HG03469 (cell line): ENCODE measurements around the gene ZDHHC16.
"Not testable (repeated sequence)": the region's sequence is repeated elsewhere in the genome, so short reads cannot be mapped to it uniquely, and the experiment has no call there.

ENCODE experiments used
- ATAC-seq: cut with Tn5 transposase; IDR thresholded peaks from one replicate; pipeline ENCODE4 v1.9.1; 2021; ENCODE audit warnings: mild to moderate bottlenecking, moderate library complexity, moderate number of reproducible peaks; ENCODE audit not compliant: unreplicated experiment

ZDHHC16 gene

DNA sequence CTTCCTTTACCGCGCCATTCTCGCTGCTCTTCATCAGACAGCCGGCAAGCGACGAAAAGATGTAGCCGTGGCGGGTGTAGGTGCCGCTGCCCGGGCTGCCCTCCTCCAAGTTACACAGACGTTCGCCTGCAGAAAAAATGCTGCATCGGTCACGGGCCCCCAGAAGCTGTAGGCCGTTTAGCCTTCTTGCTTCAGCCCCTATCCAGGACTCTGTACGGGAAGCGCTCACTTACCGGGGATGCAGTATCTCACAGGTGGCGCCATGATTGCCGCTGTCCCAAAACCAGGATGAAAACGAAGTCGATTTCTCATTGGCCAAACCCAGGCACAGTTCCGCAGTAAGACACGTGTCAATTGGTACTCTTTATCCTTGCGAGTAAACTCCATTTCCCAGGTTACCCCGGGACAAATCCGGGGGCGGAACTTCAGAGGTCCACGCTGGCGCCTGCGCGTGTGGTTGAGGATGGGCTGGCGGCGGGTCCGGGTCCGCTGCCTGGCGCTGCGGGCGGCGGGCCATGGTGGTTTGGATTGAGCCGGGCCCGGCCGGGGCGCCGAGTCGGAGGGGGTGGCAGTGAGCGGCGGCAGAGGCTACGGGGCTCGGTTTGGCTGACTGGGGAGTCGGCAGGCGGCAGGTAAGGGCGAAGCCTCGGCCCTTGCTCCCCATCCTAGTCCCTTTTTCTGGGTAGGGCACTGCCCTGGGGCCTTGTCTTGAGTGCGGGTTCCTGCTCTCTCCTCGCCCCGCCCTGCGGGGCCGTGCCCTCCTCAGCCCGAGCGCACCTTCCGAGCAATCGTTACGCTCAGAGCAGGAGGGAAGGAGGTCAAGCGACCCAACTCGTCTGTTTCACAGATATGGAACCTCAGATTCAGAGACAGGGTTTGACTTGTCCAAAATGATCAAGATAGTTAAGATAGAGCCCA lies at the start of gene ZDHHC16, which contains the start of gene EXOSC1:
Gene ZDHHC16, plus strand, starts transcription at position 454 of the 918 bp plus-strand sequence. CDS start 5,501 bp downstream, outside the sequence.
Gene EXOSC1, minus strand, starts transcription at position 285 of the 918 bp plus-strand sequence. Its CDS starts 21 bp downstream, at position 264.
- peak; percentile 90 for ATAC-seq

DNA sequence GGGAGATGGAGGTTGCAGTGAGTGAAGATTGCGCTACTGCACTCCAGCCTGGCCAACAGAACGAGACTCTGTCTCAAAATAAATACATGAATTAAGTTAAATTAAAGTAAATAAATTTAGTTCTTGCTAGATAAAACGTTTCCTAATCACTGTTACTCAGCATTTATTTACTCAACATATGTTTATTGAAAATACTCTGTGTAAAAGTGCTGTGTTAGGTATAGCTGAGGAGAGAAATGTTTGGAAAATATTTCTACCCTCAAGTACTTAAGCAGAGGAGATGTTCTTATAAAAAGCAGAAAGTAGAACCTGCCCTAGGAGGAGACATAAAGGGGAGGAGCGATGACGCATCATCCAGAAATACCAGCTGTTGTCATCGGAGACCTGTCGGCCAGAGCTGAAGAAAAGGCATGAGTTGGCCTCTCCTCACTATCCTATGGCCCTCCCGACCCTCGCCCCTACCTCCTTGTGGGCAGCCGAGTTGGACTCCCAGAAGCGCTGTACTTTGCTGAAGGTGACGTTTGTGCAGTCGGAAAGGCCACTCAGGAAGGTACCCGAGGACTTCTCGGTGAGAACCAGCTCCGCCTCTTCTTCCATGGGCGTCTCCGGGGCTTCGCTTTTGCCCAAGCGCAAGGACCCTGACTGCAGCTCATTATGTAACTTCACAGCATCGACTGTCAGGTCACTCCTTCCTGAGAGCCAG lies 46.0 kb upstream of the ZDHHC16 start:
- ATAC-seq, result no peak

DNA sequence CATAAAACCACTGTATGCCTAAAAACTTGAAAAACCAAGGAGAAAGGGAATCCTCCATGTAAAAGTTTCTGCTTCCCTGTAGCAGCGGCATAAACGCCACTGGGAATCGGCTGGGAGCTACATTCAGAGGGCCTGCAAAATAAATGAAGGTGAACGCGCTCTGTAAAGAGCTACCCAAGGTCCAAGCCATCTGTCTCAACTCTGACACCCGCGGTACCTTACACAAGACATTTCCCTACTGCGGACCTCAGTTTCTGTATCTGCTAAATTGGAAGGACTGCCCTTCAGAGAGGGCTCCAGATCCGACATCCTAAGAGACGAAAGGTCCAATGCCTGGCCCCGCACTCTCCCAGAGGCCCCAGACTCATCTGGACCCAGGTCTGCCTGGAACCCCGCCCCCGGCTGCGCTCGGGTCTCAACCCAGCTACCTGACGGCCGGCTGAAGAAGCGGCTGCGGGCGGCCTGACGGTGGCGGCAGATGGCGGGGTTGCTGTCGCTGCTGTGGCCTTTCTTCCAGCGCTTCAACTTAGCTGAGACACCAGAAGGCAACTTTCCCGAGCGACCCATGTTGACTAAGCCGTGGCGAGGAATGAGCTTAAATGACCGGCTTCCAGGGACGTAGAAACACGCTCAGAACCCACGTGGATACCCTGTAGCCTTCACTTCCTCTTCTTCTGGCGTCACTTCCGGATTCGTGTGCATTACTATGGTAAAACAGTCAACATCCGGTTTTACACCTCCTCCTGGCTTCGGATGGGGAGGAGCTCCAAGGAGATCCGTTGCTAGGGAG lies 45.1 kb upstream of the ZDHHC16 start, which contains the start of gene RRP12:
Gene RRP12, minus strand, starts transcription at position 676 of the 790 bp plus-strand sequence. Its CDS starts 109 bp downstream, at position 567.
- peak; percentile 91 for ATAC-seq

DNA sequence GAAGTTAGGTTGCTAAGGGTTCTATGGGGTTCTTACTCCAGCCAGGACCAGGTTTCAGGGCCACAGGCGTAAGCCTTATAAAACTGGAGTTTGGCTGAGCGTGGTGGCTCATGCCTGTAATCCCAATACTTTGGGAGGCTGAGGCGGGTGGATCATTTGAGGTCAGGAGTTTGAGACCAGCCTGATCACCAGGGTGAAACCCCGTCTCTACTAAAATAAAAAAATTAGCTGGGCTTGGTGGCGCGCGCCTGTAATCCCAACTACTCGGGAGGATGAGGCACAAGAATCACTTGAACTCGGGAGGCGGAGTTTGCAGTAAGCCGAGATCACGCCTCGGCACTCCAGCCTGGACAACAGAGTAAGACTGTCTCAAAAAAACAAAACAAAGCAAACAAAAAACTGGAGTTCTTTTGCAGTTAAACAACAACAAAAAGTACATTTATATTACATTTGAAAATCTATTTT lies 44.5 kb upstream of the ZDHHC16 start:
- ATAC-seq, result no peak

DNA sequence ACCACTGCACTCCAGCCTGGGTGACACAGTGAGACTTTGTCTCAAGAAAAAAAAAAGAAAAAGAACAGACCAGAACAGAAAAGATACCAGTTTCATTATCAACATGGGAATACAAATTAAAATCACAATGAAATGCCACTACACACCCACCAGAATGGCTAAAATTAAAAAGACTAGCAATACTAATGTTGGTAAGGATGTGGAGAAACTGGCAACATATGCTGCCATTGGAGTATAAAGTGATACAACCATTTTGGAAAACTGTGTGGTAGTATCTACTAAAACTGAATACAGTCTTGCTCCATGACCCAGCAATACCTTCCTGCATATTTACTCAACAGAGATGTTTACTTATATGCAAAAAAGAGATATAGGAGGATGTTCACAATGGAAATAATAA lies 41.9 kb upstream of the ZDHHC16 start:
- no peak for ATAC-seq

DNA sequence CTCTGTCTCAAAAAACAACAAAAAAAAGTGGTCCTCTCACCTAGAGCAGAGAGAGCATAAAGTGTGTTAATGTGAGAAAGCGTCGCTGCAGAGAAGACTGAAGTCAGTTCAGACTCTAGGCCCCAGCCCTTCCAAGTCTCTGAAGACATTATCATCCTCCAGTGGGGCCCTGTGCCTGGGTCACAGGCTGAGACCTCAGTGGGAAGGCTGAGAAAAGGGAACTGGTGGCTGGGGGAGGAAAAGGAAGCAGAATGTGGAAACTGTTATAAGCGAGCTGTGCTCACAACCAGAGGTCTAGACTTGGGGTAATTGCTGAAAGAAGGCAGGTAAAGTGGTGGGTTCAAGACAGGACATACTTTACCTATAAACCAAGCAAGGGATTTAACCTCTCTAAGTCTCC lies 39.9 kb upstream of the ZDHHC16 start:
- ATAC-seq, result no peak

DNA sequence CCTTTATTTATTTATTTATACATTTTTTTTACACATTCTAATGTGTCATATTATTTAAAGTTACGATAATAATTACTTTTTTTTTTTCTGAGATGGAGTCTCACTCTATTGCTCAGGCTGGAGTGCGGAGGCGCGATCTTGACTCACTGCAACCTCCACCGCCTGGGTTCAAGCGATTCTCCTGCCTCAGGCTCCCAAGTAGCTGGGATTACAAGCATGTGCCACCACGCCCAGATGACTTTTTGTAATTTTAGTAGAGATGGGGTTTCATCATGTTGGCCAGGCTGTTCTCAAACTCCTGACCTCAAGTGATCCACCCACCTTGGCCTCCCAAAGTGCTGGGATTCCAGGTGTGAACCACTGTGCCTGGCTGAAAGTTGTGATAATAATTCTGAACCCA lies 39.5 kb upstream of the ZDHHC16 start:
- not testable (repeated sequence) for ATAC-seq

DNA sequence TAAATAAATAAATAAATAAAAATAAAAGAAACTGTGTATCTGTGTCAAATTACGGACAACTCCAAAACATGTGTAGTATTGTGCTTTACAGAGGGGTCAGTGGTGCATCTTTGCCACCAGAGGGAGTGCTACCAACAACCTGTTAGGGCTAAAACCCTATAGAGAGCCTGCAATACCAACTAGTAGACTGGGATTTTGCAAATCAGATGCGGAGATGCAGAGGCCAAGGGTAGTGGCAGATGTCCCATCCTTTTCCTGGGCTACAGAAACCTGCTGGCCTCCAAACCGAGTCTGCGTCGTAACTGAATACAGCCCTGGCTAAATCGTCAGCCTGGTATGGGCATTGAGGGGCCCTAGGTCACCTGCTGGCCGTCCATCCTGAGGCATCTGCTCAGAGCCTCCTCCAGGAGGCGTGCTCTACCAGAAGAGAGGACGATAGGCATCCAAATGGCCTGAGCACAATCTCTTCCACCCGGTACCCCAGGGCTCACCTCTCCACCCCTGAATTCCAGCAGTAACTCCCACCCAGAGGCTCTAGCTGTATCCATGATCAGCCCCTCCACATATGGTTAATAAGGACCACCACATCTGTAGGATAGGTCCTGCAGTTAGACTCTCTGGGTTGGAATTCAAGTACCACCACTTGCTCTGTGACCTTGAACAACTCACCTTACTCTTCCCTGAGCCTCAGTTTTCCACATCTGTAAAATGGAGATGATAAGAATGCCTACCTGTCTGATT lies 38.6 kb upstream of the ZDHHC16 start:
- peak; percentile 64 for ATAC-seq

DNA sequence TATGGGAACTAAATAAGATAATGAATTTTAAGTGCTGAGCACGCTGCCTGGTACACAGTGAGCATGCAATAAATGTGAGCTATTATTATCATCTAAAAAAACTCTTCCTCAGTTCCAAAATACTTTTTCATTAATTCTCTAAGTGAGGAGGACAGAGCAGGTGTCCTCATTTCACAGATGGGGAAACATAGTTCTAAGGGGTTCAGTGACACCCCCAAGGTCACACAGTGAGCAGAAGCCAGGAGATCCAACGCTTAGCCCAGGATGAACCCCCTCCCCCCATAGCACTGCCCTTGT lies 38.1 kb upstream of the ZDHHC16 start:
- no peak for ATAC-seq

DNA sequence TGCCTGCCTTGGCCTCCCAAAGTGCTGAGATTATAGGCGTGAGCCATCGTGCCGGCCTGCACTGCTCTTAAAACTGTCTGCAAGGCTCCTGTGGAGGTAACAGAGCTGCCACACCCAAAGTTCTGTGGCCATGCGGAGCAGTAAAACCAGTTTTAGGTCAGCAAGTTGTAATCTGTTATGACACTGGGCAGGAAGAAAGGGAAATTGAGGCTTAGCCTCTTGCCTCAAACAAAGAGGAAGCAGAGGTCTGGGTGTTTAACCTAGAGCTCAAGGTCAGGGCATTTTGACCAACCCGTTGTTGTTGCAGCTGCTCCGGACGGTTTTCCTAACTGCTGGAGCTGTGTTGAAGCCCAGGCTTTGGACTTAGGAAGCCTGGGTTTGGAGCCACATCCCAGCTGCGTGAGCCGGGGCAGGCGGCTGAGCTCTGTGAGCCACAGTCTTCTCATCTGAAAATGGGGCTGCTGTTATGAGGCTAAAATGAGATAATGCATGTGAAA lies 37.4 kb upstream of the ZDHHC16 start:
- no peak for ATAC-seq

DNA sequence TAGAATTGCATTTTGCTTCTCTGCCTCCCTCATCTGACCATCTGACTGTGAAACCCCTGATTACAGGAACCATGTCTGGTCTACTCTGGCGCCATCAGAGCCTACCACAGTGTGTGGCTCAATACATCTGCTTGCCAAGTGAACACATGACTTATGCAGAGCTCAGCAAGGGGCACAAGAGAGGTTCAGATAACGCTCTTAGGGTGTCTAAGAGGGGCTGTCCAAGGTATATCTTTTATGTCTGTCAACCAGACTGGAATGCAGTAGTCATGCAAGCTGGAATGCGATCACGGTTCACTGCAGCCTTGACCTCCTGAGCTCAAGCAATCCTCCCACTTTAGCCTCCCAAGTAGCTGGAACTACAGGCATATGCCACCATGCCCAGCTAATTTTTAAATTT lies 34.6 kb upstream of the ZDHHC16 start:
- no peak for ATAC-seq

DNA sequence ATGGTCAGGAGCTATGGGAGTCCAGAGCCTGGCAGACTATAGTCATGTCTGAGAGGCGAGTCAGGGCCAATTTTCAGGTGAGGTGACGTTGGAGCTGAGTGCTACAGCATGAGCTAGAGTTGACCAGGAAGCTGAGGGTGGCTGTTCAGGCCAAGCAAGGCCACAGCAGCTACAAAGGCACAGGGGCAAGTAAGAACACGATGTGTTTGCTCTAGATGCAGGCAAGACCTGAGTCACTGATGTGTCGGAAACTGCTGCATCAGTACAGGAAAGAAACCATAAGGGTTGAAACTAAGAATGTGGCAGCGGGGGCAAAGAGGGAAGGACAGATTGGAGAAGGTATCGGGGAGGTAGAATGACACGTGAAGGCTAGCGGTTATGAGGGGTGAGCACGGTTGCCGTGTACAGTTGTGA lies 33.1 kb upstream of the ZDHHC16 start:
- ATAC-seq, result no peak

DNA sequence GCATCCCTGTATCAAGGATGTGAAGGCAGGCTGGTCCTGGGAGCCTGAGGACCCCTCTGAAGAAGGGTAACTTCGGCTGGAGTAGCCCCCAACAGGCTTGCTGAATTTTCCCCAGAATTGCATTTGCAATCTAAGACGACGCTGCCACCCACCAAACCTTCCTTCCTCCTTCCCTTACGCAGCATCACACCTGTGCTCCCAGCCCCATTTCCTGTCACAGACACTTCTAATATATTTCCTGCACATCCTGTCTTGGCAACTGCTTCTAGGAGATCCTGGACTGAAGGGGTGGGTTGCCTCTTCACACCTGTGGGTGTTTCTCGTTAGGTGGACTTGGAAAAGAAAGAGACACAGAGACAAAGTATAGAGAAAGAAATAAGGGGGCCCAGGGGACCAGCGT lies 29.4 kb upstream of the ZDHHC16 start:
- ATAC-seq, result no peak

DNA sequence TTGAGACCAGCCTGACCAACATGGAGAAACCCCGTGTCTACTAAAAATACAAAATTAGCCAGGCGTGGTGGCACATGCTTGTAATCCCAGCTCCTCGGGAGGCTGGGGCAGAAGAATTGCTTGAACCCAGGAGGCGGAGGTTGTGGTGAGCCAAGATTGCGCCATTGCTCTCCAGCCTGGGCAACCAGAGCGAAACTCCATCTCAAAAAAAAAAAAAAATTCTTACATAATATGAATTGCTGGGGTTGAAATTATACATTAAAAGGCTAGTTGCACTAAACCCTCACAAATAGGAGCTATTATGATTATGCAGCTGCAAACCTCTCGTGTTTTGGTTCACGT lies 22.2 kb upstream of the ZDHHC16 start:
- not testable (repeated sequence) for ATAC-seq

DNA sequence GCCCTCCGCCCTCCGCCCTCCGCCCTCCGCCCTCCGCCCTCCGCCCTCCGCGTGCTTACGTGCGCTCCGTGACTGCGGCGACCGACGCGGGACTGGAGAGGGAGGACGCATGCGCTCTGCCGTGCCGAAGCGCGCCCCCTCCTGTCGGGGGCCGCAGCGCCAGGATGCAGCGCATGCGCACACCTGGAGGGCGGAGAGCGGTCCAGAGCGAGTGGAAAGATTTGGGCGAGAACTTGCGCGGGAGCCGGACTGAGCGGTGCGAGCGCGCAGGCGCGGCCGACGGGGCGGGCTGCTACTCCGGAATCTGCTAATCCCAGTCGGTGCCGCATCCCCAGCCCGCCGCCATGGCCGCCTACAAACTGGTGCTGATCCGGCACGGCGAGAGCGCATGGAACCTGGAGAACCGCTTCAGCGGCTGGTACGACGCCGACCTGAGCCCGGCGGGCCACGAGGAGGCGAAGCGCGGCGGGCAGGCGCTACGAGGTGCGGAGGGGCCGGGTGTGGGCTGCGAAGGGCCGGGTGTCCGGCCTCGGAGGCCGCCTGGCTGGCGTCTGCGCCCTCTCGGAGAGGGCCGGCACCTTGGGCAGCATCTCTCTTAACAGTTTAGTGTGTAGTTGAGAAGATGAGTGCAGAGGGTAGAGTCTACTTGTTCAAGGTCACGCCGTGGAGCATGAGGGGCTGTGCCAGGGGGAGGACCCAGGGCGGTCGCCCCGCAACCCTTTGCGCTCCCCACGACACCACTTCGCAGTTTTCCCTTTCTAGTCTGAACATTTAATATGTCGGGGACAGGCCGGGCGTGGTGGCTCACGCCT lies 19.8 kb upstream of the ZDHHC16 start, which contains the start of gene PGAM1:
Gene PGAM1, plus strand, starts transcription at position 228 of the 812 bp plus-strand sequence. Its CDS starts 117 bp downstream, at position 345.
- ATAC-seq, result peak; percentile 69

DNA sequence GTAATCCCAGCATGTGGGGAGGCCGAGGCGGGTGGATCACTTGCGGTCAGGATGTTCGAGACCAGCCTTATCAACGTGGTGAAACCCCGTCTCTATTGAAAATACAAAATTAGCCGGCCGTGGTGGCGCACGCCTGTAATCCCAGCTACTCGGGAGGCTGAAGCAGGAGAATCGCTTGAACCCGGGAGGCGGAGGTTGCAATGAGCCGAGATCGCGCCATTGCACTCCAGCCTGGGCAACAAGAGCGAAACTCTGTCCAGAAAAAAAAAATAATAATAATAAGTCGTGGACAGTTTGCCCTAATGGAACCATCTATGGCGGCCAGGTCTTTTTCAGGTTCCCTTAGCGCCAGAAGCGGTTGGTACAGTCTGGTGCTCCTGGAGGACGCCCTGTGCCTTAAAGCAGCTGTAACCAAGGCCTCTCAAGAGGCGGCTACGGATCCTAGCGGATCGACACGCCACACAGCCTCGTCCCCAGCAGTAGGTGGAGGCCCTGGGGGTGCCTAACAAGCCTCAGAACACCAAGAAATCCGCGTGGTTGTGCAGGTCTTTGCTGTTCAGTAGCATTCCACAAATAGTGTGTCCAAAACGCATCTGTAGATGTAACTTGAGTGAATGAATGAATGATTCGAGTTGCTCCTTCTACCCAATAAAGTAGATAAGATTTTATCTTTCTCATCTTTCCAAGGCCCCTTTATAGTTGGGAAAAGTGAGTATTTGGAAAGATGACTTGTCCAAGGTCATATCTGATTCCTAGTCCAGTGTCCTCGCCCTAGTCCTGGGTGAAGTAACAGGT lies 19.0 kb upstream of the ZDHHC16 start:
- no peak for ATAC-seq

DNA sequence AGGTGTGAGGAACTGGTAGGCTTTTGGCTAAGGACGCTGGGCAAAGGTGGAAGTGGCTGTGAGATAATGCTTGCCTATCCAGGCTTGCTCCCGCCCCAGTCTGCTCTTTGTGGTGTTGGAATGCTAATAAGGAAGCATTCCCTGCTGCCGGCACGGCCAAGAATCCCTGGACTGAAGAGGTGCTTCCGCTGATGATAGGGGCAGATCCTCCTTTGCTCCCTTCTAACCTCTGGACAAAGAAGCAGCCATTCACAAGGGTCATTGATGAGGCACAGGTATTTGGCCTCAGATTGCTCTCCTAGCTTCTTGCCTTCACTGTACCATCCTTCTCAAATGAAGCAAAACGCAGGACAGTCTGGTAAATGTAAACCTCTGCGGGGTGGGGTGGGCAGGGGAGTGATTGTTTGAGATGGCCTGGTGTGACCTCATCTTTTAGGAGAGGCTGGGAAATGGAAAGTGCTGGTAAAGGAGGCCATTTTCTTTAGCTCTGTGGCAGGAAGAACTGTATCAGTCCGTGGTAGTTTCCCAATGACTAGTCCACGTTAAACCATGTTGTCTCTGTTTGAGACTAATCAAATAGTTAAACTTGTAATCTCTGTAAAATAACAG lies 18.3 kb upstream of the ZDHHC16 start:
- ATAC-seq, result no peak

DNA sequence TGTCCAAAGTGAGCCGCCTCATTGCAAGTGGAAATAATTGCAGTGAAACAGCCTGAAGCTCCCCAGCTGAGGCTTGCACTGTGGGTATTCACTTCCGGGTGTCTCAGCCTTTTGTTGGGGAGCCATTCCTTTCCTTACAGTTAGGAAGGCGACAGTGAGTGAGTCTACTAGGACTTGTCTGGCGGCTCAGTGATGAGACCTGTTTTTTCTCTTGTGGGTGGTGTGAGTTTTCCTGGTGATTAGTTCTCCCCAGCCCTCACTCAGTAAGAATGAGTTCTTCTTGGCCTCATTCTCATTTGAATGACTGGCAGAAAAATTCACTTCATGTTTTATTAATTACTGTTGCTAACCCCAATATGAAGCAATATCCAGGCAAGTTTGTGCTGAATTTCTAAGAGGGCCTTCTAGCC lies 17.4 kb upstream of the ZDHHC16 start:
- no peak for ATAC-seq
